ENCODE results near the gene SLC2A4RG.

The SLC2A4RG gene

DNA sequence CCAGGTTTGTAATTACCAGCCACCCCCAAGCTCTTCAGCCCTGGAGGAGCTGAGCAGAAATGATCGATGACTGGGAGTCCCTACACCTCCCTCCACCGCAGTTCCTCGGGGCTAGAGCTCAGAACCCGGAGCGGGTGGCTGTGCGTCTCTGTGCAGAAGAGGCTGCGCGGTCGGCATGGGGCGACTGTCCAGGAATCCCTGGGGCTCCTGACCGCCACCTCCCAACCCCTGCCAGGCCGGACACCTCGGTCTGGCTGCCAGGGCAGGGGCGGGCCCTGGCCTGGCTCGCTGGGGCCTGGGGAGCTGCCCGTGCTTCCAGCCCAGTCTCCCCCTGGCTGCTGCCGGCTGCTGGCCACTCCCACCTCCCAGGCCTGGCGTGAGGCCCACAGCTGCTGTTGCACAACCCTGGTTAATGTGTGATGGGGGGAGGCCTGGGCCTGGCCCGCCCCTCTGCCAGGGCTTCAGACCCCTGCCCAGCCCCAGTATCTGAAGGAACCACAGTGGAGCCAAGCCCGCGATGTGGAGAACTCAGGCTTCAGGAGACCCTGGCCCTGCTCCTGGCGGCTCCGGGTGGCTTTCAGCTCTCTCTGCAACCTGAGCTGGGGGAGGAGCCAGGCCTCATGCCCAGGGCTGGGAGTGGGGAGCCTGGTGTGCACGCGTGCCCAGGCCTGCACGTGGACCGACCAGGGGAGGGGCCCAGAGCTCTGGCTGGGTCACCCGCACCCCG lies 1.2 kb downstream of the SLC2A4RG start:
- peak overlapping the region; percentile 63 for H3K4me3 ChIP-seq (ENCODE audit: low read depth, low read length)

GRCh38 chr20:63741354-63741675 lies 1.7 kb downstream of the SLC2A4RG start:
- H3K4me3 ChIP-seq (ENCODE audit: low read depth, low read length) = no peak overlapping the region

- no peak overlapping the region for H3K4me3 ChIP-seq (ENCODE audit: low read depth, low read length)
These were observed 2.3 kb downstream of the SLC2A4RG start for GRCh38 chr20:63741676-63742380.

DNA sequence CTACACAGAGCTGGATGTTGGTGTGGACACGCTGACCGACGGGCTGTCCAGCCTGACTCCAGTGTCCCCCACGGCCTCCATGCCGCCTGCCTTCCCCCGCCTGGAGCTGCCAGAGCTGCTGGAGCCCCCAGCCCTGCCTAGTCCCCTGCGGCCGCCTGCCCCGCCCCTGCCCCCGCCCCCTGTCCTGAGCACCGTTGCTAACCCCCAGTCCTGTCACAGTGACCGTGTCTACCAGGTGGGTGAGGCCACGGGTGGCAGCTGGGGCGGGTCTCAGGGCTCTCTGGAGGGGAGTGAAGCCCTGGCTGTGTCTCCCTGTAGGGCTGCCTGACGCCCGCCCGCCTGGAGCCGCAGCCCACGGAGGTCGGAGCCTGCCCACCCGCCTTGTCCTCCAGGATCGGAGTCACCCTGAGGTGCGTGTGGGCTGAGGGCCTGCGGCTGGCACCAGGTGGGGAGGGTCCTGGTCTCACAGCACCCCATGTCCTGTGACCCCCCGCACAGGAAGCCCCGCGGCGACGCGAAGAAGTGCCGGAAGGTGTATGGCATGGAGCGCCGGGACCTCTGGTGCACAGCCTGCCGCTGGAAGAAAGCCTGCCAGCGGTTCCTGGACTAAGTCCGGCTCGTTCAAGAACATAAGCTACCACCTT lies 2.9 kb downstream of the SLC2A4RG start:
- no peak overlapping the region for H3K4me3 ChIP-seq (ENCODE audit: low read depth, low read length)

GRCh38 chr20:63743210-63743970 lies 3.8 kb downstream of the SLC2A4RG start:
- no peak overlapping the region for H3K4me3 ChIP-seq (ENCODE audit: low read depth, low read length)

- no peak overlapping the region for H3K4me3 ChIP-seq (ENCODE audit: low read depth, low read length)
These were observed 4.6 kb downstream of the SLC2A4RG start for GRCh38 chr20:63744158-63744557.

- no peak overlapping the region for H3K4me3 ChIP-seq (ENCODE audit: low read depth, low read length)
These were observed 5.2 kb downstream of the SLC2A4RG start for GRCh38 chr20:63744574-63745423.

DNA sequence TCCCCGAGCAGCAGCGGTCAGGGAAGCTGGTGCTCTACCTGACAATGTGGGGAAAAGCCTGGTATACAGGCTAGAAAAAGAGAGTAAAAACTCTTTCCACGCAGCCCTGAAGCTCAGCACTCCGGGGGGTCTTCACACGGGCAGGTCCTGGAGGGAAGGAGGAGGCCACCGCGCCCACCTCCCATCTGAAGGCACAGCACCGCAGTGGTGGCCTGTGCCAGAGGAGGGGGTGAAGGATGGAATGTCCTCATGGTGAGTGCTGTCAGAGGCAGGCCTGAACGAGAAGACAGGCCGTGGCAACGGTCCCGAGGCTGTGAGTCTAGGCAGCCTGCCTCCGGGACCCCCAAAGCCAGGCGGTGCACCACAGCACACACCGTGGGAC lies 5.8 kb downstream of the SLC2A4RG start:
- no peak overlapping the region for H3K4me3 ChIP-seq (ENCODE audit: low read depth, low read length)

GRCh38 chr20:63745961-63746731 lies 6.6 kb downstream of the SLC2A4RG start:
- H3K4me3 ChIP-seq (ENCODE audit: low read depth, low read length) = no peak overlapping the region

GRCh38 chr20:63746751-63747315 lies 7.3 kb downstream of the SLC2A4RG start:
- H3K4me3 ChIP-seq (ENCODE audit: low read depth, low read length) = no peak overlapping the region

DNA sequence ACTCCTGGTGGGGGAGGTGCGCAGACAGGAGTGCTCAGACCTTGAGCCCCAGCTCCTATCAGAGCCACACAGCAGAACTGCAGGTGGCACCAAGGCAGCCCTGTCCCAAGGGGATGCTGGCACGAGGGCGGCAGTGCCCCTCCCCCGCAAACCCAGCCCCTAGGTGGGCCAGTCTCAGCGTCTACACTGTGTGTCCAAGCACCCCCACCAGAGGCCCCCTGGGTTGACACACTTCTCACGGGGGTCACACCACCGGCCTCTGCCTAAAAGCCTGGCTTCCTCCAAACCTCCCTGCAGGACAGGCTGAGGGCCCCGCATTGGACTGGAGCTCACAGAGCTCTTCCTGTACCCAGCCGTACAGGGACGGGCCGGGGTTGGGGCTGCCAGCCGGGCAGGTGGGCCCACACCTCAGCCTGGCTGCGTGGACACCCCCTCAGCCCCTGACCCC lies 8.1 kb downstream of the SLC2A4RG start:
- H3K4me3 ChIP-seq (ENCODE audit: low read depth, low read length) = no peak overlapping the region

GRCh38 chr20:63748070-63748933 lies 8.7 kb downstream of the SLC2A4RG start:
- H3K4me3 ChIP-seq (ENCODE audit: low read depth, low read length) = no peak overlapping the region

- H3K4me3 ChIP-seq (ENCODE audit: low read depth, low read length) = no peak overlapping the region
These were observed 9.3 kb downstream of the SLC2A4RG start for GRCh38 chr20:63748934-63749270.

- H3K4me3 ChIP-seq (ENCODE audit: low read depth, low read length) = no peak overlapping the region
These were observed 10.3 kb downstream of the SLC2A4RG start for GRCh38 chr20:63749597-63750508.

- H3K4me3 ChIP-seq (ENCODE audit: low read depth, low read length) = no peak overlapping the region
These were observed 11.4 kb downstream of the SLC2A4RG start for GRCh38 chr20:63750807-63751470.

DNA sequence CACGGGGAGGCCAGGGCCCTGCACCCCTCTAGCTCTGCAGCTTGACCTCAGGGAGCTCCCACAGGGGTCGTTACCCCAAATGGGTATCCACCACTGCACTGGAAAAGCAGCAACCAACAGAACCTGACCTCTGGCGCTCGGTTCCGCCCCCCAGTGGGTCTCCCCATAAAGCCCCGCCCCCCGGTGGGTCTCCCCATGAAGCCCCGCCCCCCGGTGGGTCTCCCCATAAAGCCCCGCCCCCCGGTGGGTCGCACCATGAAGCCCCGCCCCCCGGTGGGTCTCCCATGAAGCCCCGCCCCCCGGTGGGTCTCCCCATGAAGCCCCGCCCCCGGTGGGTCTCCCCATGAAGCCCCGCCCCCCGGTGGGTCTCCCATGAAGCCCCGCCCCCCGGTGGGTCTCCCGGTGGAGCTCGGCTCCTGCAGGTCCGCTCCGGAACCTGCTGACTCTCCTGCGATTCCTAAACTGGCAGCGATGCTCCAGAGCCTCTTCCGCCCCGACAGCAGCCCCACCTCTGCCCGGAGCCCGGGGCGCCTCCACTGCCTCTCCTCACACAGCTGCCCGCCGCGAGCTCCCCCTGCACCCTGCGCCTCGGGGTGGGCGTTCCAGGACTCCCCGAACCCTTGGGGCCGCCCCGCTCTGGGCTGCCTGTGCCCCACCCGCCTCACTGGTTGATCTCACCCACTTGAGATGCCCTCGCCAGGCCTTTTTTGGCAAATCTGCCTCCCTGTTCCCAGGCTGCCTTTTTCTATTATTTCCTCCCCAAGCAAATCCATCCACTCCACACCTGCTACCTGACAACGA lies 12.1 kb downstream of the SLC2A4RG start:
- no peak overlapping the region for H3K4me3 ChIP-seq (ENCODE audit: low read depth, low read length)

All from iPS-11a (cell line).